Measurements from ENCODE around the gene MRAP.

The MRAP gene

DNA sequence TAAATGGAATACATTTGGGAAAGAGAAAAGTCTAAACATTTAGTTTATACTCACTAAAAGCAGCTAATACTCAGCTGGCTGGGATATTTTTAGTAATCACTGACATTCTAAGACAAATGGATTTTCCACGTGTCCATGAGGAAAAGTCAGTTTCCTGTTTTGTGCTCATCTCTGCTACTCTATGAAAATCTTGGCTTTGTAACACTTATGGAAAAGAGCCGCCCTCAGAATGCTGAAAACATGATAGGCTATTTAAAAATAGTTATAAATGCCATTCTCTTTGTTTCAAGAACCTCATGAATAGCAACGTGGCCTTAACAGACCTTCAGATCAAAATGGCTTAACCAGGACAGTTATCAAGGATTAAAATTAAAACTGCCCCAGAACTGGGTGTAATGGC is 29.9 kb downstream of the MRAP start:
- no peak for TF ChIP-seq EZH2phosphoT487 (IDR thresholded peaks at IDR 0.05; ENCODE audit: low read length)
- no peak for TF ChIP-seq EZH2 (optimal IDR thresholded peaks at IDR 0.05; ENCODE audit: low read depth, low read length)
- TF ChIP-seq, protein P1, sequence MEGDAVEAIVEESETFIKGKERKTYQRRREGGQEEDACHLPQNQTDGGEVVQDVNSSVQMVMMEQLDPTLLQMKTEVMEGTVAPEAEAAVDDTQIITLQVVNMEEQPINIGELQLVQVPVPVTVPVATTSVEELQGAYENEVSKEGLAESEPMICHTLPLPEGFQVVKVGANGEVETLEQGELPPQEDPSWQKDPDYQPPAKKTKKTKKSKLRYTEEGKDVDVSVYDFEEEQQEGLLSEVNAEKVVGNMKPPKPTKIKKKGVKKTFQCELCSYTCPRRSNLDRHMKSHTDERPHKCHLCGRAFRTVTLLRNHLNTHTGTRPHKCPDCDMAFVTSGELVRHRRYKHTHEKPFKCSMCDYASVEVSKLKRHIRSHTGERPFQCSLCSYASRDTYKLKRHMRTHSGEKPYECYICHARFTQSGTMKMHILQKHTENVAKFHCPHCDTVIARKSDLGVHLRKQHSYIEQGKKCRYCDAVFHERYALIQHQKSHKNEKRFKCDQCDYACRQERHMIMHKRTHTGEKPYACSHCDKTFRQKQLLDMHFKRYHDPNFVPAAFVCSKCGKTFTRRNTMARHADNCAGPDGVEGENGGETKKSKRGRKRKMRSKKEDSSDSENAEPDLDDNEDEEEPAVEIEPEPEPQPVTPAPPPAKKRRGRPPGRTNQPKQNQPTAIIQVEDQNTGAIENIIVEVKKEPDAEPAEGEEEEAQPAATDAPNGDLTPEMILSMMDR (IDR thresholded peaks at IDR 0.05; ENCODE audit: low read length) = no peak
- no peak for DNase-seq
- Histone ChIP-seq H3K4me3 (ENCODE audit: low read length) (no peak overlapping the region), H3K27ac (ENCODE audit: low read length) (no peak overlapping the region), H3K4me2 (ENCODE audit: low read depth, low read length) (no peak overlapping the region), H3K9me3 (replicated peaks; ENCODE audit: insufficient read depth, low read length) (no peaks in the 10 kb centered on the region), H3K4me1 (ENCODE audit: low read length) (no peaks in the 10 kb centered on the region), H3K9ac (ENCODE audit: low read length) (no peak overlapping the region), H3F3A (ENCODE audit: insufficient read depth, low read length) (no peaks in the 10 kb centered on the region), H3K36me3 (replicated peaks; ENCODE audit: insufficient read depth, low read length) (peaks cover 14% of the 10 kb centered on the region), H3K79me2 (ENCODE audit: low read length) (no peaks in the 10 kb centered on the region), H3K27me3 (replicated peaks; ENCODE audit: insufficient read depth, low read length) (no peaks in the 10 kb centered on the region), H3K9me2 (replicated peaks; ENCODE audit: insufficient read depth, low read length) (no peaks in the 10 kb centered on the region), H4K20me1 (ENCODE audit: insufficient read depth, low read length) (no peaks in the 10 kb centered on the region), H2AFZ (ENCODE audit: low read length) (no peak overlapping the region)

- Histone ChIP-seq H3K9me2 (replicated peaks; ENCODE audit: insufficient read depth, low read length) (no peaks in the 10 kb centered on the region), H3K9me3 (replicated peaks; ENCODE audit: insufficient read depth, low read length) (no peaks in the 10 kb centered on the region), H3F3A (ENCODE audit: insufficient read depth, low read length) (no peaks in the 10 kb centered on the region), H3K27ac (ENCODE audit: low read length) (no peak overlapping the region), H3K9ac (ENCODE audit: low read length) (no peak overlapping the region), H3K36me3 (replicated peaks; ENCODE audit: insufficient read depth, low read length) (peaks cover 7% of the 10 kb centered on the region), H3K79me2 (ENCODE audit: low read length) (no peaks in the 10 kb centered on the region), H3K27me3 (replicated peaks; ENCODE audit: insufficient read depth, low read length) (no peaks in the 10 kb centered on the region), H3K4me2 (ENCODE audit: low read depth, low read length) (no peak overlapping the region), H2AFZ (ENCODE audit: low read length) (no peak overlapping the region), H3K4me1 (ENCODE audit: low read length) (no peaks in the 10 kb centered on the region), H4K20me1 (ENCODE audit: insufficient read depth, low read length) (no peaks in the 10 kb centered on the region), H3K4me3 (ENCODE audit: low read length) (no peak overlapping the region)
- no peak for DNase-seq
- TF ChIP-seq, protein P1 (IDR thresholded peaks at IDR 0.05; ENCODE audit: low read length) = no peak
- TF ChIP-seq EZH2phosphoT487 (IDR thresholded peaks at IDR 0.05; ENCODE audit: low read length) (no peak), EZH2 (optimal IDR thresholded peaks at IDR 0.05; ENCODE audit: low read depth, low read length) (no peak)
These were observed 30.7 kb downstream of the MRAP start for GRCh38 chr21:32329331-32329730.

- Histone ChIP-seq H3K79me2 (ENCODE audit: low read length) (no peaks in the 10 kb centered on the region), H3K4me3 (ENCODE audit: low read length) (no peak overlapping the region), H2AFZ (ENCODE audit: low read length) (no peak overlapping the region), H3K9ac (ENCODE audit: low read length) (no peak overlapping the region), H3F3A (ENCODE audit: insufficient read depth, low read length) (no peaks in the 10 kb centered on the region), H3K27me3 (replicated peaks; ENCODE audit: insufficient read depth, low read length) (no peaks in the 10 kb centered on the region), H3K9me3 (replicated peaks; ENCODE audit: insufficient read depth, low read length) (no peaks in the 10 kb centered on the region), H4K20me1 (ENCODE audit: insufficient read depth, low read length) (no peaks in the 10 kb centered on the region), H3K27ac (ENCODE audit: low read length) (no peak overlapping the region), H3K4me1 (ENCODE audit: low read length) (no peaks in the 10 kb centered on the region), H3K9me2 (replicated peaks; ENCODE audit: insufficient read depth, low read length) (no peaks in the 10 kb centered on the region), H3K36me3 (replicated peaks; ENCODE audit: insufficient read depth, low read length) (peaks cover 4% of the 10 kb centered on the region), H3K4me2 (ENCODE audit: low read depth, low read length) (no peak overlapping the region)
- no peak for DNase-seq
- TF ChIP-seq EZH2 (optimal IDR thresholded peaks at IDR 0.05; ENCODE audit: low read depth, low read length) (no peak), EZH2phosphoT487 (IDR thresholded peaks at IDR 0.05; ENCODE audit: low read length) (no peak)
- TF ChIP-seq, protein P1 (IDR thresholded peaks at IDR 0.05; ENCODE audit: low read length) = no peak
These were observed 31.1 kb downstream of the MRAP start for GRCh38 chr21:32329776-32330175.
